Neural progenitor cell (in vitro differentiated cells): Measurements from ENCODE around the gene LINC00632. TPM values are rescaled to one million over a fixed set of nuclear protein-coding genes. Genes with fewer than 3 reads are reported as not detected.

Source experiments
- DNase-seq: peaks from one replicate; pipeline ENCODE4 v3.0.0-alpha.2; 2016; ENCODE audit warnings: low spot score
- H2AFZ ChIP-seq: fragments of 200-600 bp; sonication (generic); replicated peaks from 2 replicates; pipeline ENCODE4 v1.6.1; 2016; ENCODE audit warnings: antibody characterized with exemption
- H3F3A ChIP-seq: fragments of 200-600 bp; sonication (generic); 2 replicates; pipeline ENCODE4 v1.6.1; 2016; ENCODE audit warnings: antibody characterized with exemption, low read depth
- H3K27ac ChIP-seq: fragments of 200-600 bp; sonication (generic); 2 replicates; pipeline ENCODE4 v1.5.1; 2016; ENCODE audit warnings: mild to moderate bottlenecking
- H3K27me3 ChIP-seq: fragments of 200-600 bp; sonication (generic); 2 replicates; pipeline ENCODE4 v1.6.1; 2016; ENCODE audit warnings: mild to moderate bottlenecking, moderate library complexity
- H3K36me3 ChIP-seq: fragments of 200-600 bp; sonication (generic); 2 replicates; pipeline ENCODE4 v1.5.1; 2016
- H3K4me1 ChIP-seq: fragments of 200-600 bp; sonication (generic); 2 replicates; pipeline ENCODE4 v1.6.1; 2016; ENCODE audit warnings: mixed run types
- H3K4me2 ChIP-seq: fragments of 200-600 bp; sonication (generic); 2 replicates; pipeline ENCODE4 v1.6.1; 2016
- H3K4me3 ChIP-seq: fragments of 200-600 bp; sonication (generic); 2 replicates; pipeline ENCODE4 v1.5.1; 2016
- H3K79me2 ChIP-seq: fragments of 200-600 bp; sonication (generic); 2 replicates; pipeline ENCODE4 v1.6.1; 2016; ENCODE audit warnings: low read depth
- H3K9ac ChIP-seq: fragments of 200-600 bp; sonication (generic); 2 replicates; pipeline ENCODE4 v1.6.1; 2016
- H3K9me3 ChIP-seq: fragments of 200-600 bp; sonication (generic); 2 replicates; pipeline ENCODE4 v1.5.1; 2016; ENCODE audit warnings: low read depth
- H4K20me1 ChIP-seq: fragments of 200-600 bp; sonication (generic); 2 replicates; pipeline ENCODE4 v1.6.1; 2016; ENCODE audit warnings: low read depth
- H3K27ac Mint-ChIP-seq: 3 replicates; pipeline ENCODE4 v1.8.0; 2021; ENCODE audit warnings: mixed read lengths
- H3K27me3 Mint-ChIP-seq: 2 replicates; pipeline ENCODE4 v1.8.0; 2022; ENCODE audit warnings: low read depth, mild to moderate bottlenecking, inconsistent platforms, moderate library complexity, mixed read lengths; ENCODE audit not compliant: insufficient read depth
- H3K36me3 Mint-ChIP-seq: 3 replicates; pipeline ENCODE4 v1.8.0; 2021; ENCODE audit warnings: mixed read lengths
- H3K4me1 Mint-ChIP-seq: 3 replicates; pipeline ENCODE4 v1.8.0; 2021; ENCODE audit warnings: mixed read lengths
- H3K4me3 Mint-ChIP-seq: 3 replicates; pipeline ENCODE4 v1.8.0; 2021; ENCODE audit warnings: mild to moderate bottlenecking, moderate library complexity, mixed read lengths
- H3K9me3 Mint-ChIP-seq: 3 replicates; pipeline ENCODE4 v1.8.0; 2020; ENCODE audit warnings: mixed read lengths
- EZH2 ChIP-seq: fragments of 200-600 bp; sonication (generic); IDR thresholded peaks from 2 replicates; pipeline ENCODE4 v1.6.1; 2017; ENCODE audit warnings: antibody characterized with exemption, mild to moderate bottlenecking, moderate library complexity
- EZH2phosphoT487 ChIP-seq: fragments of 200-600 bp; sonication (generic); IDR thresholded peaks from 2 replicates; pipeline ENCODE4 v1.6.1; 2017; ENCODE audit warnings: antibody characterized with exemption
- total RNA-seq: library from RNA; depleted of rRNA; stranded (reverse); fragments of >200 nt; gene quantifications from 2 replicates; pipeline ENCODE4 v1.2.3, GENCODE V29; 2015; ENCODE audit warnings: low replicate concordance
- TF ChIP-seq, protein P1 (sequence below): fragments of 200-600 bp; sonication (generic); IDR thresholded peaks from 2 replicates; pipeline ENCODE4 v1.5.1; 2017; ENCODE audit warnings: antibody characterized with exemption, mild to moderate bottlenecking

The LINC00632 gene
- total RNA-seq, 1 donor from 2014 or later: 12.0 TPM

DNA sequence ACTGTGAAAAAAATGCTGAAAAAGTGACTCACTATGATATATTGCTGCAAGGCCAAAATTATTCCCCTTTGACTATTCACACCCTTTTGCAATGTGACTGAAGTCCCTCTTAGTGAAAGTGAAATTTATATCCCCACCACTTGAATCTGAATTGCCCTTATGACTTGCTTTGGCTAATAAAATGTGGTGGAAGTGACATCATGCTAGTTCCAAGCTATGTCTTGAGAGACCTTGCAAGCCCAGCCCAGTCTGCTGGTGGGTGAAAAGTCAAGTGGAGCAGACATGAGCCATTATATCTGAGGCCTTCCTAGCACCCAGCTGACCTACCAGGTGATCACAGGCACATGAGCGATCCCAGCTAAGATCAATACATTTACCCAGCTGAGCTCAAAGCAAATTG is 94.7 kb downstream of the LINC00632 start:
- H3K27me3 ChIP-seq: no peaks in the 10 kb centered on the region
- H3K36me3 ChIP-seq: no peaks in the 10 kb centered on the region
- H3F3A ChIP-seq: no peaks in the 10 kb centered on the region
- H3K27ac ChIP-seq: no peak overlapping the region
- H3K9ac ChIP-seq: no peak overlapping the region
- Mint-ChIP-seq H3K36me3 (no peaks in the 10 kb centered on the region), H3K27me3 (no peaks in the 10 kb centered on the region), H3K4me3 (no peak overlapping the region), H3K9me3 (peaks cover 4% of the 10 kb centered on the region), H3K4me1 (no peaks in the 10 kb centered on the region), H3K27ac (no peak overlapping the region)
- H3K4me3 ChIP-seq: no peak overlapping the region
- H3K79me2 ChIP-seq: no peaks in the 10 kb centered on the region
- TF ChIP-seq EZH2: no peak
- TF ChIP-seq, protein P1, sequence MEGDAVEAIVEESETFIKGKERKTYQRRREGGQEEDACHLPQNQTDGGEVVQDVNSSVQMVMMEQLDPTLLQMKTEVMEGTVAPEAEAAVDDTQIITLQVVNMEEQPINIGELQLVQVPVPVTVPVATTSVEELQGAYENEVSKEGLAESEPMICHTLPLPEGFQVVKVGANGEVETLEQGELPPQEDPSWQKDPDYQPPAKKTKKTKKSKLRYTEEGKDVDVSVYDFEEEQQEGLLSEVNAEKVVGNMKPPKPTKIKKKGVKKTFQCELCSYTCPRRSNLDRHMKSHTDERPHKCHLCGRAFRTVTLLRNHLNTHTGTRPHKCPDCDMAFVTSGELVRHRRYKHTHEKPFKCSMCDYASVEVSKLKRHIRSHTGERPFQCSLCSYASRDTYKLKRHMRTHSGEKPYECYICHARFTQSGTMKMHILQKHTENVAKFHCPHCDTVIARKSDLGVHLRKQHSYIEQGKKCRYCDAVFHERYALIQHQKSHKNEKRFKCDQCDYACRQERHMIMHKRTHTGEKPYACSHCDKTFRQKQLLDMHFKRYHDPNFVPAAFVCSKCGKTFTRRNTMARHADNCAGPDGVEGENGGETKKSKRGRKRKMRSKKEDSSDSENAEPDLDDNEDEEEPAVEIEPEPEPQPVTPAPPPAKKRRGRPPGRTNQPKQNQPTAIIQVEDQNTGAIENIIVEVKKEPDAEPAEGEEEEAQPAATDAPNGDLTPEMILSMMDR: no peak
- no peak for TF ChIP-seq EZH2phosphoT487
- no peaks in the 10 kb centered on the region for H3K4me1 ChIP-seq
- H3K9me3 ChIP-seq: no peaks in the 10 kb centered on the region
- no peaks in the 10 kb centered on the region for H4K20me1 ChIP-seq
- H2AFZ ChIP-seq: no peak overlapping the region
- DNase-seq: no peak
- no peak overlapping the region for H3K4me2 ChIP-seq

DNA sequence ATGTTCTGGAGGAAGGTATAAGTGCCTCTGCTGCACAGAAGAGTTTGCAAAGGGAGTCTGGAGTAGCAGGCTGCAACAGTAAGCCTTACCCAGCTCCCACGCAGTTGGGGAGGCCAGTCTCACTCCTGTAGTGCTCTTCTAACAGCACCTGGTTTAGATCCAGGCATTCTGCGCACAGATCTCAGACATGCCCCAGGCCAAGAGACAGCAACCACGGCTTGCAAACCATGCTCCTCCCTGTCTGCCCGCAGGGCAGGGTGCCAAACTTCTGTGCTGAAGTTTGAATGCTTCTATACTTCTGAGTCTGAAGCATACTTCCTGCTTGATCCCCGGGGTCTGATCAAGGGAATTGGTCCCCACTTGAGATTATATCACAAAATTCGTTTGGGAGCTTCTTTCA is 106.3 kb downstream of the LINC00632 start:
- H3K36me3 ChIP-seq: no peaks in the 10 kb centered on the region
- TF ChIP-seq, protein P1: no peak
- TF ChIP-seq EZH2: no peak
- TF ChIP-seq EZH2phosphoT487: no peak
- H3K9me3 Mint-ChIP-seq: peaks cover 21% of the 10 kb centered on the region
- peaks cover 2% of the 10 kb centered on the region for H3K27me3 Mint-ChIP-seq
- H4K20me1 ChIP-seq: no peaks in the 10 kb centered on the region
- H3K4me3 Mint-ChIP-seq: no peak overlapping the region
- H2AFZ ChIP-seq: no peak overlapping the region
- no peaks in the 10 kb centered on the region for H3K4me1 ChIP-seq
- no peak overlapping the region for H3K4me3 ChIP-seq
- H3K79me2 ChIP-seq: no peaks in the 10 kb centered on the region
- no peaks in the 10 kb centered on the region for H3K27me3 ChIP-seq
- no peak overlapping the region for H3K27ac ChIP-seq
- H3F3A ChIP-seq: no peaks in the 10 kb centered on the region
- peaks cover 2% of the 10 kb centered on the region for H3K4me1 Mint-ChIP-seq
- no peak overlapping the region for H3K27ac Mint-ChIP-seq
- H3K4me2 ChIP-seq: no peak overlapping the region
- no peaks in the 10 kb centered on the region for H3K36me3 Mint-ChIP-seq
- H3K9ac ChIP-seq: no peak overlapping the region
- DNase-seq: no peak
- peaks cover 14% of the 10 kb centered on the region for H3K9me3 ChIP-seq

DNA sequence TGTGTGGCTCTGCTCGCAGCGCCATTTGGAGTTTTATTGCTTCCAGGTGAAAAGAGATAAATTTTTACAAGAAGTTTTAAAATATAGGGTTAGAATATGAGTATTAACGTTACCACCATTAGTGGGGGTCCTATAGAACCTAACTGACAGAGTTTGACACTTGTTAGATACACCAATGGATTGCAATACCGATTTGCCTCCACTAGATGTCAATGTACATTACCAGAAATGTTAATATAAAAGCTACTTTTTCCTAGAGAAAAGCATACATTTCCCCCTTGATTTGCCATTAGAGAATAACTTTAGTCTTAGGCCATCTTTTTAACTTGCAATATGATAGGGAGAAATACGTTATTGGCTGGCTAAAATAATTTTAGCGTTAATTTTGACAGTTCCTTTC is 108.4 kb downstream of the LINC00632 start:
- Mint-ChIP-seq H3K27me3 (peaks cover 2% of the 10 kb centered on the region), H3K4me1 (peaks cover 4% of the 10 kb centered on the region)
- peak; percentile 33 for DNase-seq

More for the DNA sequence above, 108.4 kb downstream of the LINC00632 start:
- Histone ChIP-seq H3K27me3 (no peaks in the 10 kb centered on the region), H3F3A (no peaks in the 10 kb centered on the region), H3K36me3 (no peaks in the 10 kb centered on the region), H3K79me2 (no peaks in the 10 kb centered on the region), H3K4me1 (no peaks in the 10 kb centered on the region), H2AFZ (no peak overlapping the region), H3K9me3 (no peaks in the 10 kb centered on the region), H3K27ac (no peak overlapping the region), H3K4me2 (no peak overlapping the region), H3K9ac (no peak overlapping the region), H3K4me3 (no peak overlapping the region), H4K20me1 (no peaks in the 10 kb centered on the region)
- Mint-ChIP-seq H3K27ac (no peak overlapping the region), H3K4me3 (no peak overlapping the region), H3K36me3 (no peaks in the 10 kb centered on the region), H3K9me3 (peaks cover 13% of the 10 kb centered on the region)
- TF ChIP-seq EZH2: no peak
- TF ChIP-seq EZH2phosphoT487: no peak
- TF ChIP-seq, protein P1: peak; percentile 61
